Omental fat pad (tissue), 4 donors: ENCODE measurements around the gene FOXP1. TPM values are rescaled to one million over a fixed set of nuclear protein-coding genes. Genes with fewer than 3 reads are reported as not detected.

Source experiments
- ATAC-seq: fragments of 150-250 bp; one replicate; pipeline ENCODE4 v1.9.1; 2016; ENCODE audit warnings: mild to moderate bottlenecking, moderate library complexity; ENCODE audit not compliant: low FRiP score
- DNase-seq: peaks from one replicate; pipeline ENCODE4 v3.0.0-alpha.2; 2019; ENCODE audit warnings: low spot score
- total RNA-seq, 4 donors: library from RNA; depleted of rRNA; stranded (reverse); fragments of >200 nt; gene quantifications; one replicate each; pipeline ENCODE4 v1.1.0, GENCODE V29; 2016
- TF ChIP-seq, protein P1 (sequence below), 3 donors: fragments of 450-650 bp; IDR thresholded peaks; one replicate each; pipeline ENCODE4 v1.5.1; 2016 to 2017; ENCODE audit warnings: antibody characterized with exemption in 3 of 3, mild to moderate bottlenecking in 3 of 3, moderate library complexity in 2 of 3

The FOXP1 gene
- total RNA-seq, 4 donors from 2014 or later: 72.4 to 128 (median 76.7) TPM

DNA sequence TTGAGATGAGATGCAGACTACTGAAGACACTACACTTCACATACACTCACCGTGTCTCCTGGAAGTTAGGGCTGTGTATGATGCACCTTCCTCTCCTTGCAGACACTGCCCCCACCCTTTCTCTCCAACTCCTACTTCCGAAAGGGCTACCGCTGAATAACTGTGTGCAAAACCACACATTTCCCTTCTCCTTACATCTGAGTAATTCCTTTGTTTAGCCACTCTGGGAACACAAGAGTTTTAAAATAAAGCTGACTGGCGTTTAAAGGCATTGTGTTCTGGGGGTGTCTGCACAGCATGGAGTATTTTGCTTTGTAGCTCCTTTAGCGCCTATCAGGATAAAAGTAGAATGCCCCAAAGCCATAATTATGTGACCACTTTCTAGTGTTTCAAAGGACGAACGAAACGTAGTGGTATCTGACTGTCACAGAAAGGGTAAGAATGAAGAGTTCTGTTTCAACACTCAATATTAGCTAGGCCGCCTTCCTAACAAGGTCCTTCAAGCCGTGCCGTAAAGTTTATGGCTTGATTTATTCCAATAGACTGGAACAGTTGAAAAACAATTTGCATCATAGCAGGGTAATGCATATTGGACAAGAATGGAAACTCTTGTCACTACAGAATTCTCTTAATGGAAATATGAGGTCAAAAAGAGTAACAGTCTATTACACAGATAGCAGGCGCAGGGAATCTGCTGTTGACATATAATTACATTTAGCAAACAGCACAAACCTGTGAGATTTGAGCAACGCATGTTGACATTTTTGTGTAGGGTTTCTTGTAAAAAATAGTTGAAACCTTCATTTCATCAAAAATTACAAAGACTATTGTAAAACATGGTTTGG lies 619.9 kb downstream of the FOXP1 start:
- TF ChIP-seq, protein P1, sequence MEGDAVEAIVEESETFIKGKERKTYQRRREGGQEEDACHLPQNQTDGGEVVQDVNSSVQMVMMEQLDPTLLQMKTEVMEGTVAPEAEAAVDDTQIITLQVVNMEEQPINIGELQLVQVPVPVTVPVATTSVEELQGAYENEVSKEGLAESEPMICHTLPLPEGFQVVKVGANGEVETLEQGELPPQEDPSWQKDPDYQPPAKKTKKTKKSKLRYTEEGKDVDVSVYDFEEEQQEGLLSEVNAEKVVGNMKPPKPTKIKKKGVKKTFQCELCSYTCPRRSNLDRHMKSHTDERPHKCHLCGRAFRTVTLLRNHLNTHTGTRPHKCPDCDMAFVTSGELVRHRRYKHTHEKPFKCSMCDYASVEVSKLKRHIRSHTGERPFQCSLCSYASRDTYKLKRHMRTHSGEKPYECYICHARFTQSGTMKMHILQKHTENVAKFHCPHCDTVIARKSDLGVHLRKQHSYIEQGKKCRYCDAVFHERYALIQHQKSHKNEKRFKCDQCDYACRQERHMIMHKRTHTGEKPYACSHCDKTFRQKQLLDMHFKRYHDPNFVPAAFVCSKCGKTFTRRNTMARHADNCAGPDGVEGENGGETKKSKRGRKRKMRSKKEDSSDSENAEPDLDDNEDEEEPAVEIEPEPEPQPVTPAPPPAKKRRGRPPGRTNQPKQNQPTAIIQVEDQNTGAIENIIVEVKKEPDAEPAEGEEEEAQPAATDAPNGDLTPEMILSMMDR (IDR thresholded peaks at IDR 0.05): no peak
- no peak for DNase-seq
- no peak for ATAC-seq

DNA sequence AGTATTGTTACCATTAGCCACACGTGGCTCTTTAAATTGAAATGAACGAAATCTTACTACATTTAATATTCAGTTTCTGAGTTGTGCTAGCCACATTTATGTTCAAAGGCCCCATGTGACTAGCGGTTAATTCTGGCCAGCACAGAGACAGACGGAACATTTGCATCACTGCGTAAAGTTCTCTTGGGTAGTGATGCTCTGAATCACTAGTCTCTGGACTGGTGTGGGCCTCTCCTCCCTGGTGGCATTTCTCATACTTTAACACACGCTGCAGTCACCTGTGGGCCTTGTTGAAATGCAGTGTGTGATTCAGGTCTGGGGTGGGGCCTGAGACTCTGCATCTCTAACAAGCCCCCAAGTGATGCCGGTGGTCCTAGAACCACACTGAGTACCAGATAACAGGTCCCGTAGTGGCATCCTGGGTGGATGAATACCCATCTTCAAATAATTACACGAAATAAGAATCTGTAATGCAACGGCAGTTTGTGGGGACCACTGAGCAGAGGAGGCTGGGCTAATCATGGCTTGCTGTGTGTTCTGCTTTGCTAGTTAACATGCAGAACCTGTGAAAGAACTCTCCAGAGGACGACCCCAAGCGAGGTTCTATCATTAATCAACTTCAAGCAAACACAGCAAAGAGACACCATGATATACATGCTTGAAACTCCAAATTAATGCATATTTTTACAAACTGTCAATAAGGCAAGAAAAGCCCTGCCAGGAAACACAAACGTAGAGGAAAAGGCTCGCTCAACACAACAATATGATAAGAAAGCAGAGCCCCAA lies 623.8 kb downstream of the FOXP1 start:
- TF ChIP-seq, protein P1 (IDR thresholded peaks at IDR 0.05): no peak
- ATAC-seq: no peak
- no peak for DNase-seq

DNA sequence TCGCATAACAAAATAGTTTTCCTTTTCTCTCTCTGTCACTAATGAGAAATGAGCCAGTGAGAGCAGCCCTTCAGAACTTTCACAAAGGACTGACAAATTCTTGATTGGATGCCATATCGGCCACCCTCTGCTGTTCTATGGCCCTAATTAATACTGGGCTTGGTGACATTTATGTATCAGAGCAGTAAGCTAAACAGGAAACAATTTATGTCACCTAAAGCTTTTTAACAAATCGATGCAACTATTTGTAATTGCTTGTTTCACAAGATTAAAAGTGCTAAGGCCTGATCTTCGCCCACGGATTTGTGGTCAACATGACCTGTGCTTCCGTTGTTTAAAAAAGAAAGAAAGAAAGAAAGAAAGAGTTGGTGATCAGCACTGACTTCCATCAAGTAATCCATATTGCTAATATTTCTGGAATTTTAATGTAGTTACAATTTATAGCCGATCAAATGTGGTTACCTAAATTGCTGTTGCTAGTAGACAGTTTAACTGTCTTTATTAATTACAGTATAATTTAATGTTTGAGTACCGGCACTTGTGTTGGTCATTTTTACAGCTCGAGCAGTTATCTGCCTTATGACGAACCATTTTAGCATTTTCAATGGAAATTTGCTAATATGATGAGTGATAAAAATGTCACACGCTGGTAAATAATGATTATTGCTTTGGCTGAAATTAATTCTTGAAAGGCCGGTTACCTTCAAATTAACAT lies 631.3 kb downstream of the FOXP1 start:
- ATAC-seq: no peak
- TF ChIP-seq, protein P1 (IDR thresholded peaks at IDR 0.05): no peak
- no peak for DNase-seq

DNA sequence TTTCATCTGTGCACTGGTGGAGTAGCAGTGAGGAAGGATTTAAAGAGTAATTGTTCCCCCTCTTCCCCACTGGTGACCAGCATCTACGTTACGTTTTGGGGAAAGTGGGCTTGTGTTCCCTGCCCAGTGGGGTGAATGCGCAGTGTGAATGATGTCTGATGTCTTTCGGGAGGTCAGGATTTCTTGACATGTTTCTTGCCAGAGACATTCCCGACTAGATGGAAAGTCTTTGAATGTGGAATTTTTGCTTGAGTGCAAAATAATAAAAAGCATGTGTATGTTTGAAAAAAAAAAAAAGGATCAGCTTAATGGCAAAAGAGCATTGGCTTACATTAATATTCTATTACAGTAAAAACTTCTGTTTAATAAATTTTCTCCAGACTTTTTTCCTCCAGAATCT lies 632.2 kb downstream of the FOXP1 start:
- TF ChIP-seq, protein P1 (IDR thresholded peaks at IDR 0.05): no peak
- ATAC-seq (no peak), DNase-seq (no peak)

DNA sequence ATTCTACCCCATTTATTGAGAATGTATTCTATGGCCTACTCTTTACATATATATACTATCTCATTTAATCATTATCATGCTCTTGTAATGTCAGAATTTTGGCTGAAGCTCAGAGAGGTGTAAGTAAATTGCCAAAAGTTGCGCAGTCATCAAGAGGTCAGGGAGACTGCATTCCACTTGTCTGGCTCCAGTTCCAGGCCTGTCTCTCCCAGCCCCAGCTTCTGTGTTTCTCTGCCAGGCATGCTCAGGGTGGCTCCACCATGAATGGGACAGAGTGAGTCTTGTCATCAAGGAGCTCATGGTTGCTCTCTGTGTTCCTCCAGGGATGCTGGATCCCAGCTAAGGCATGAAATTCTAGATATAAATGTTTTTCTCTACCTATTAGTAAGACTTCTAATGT lies 635.9 kb downstream of the FOXP1 start:
- no peak for DNase-seq
- TF ChIP-seq, protein P1 (IDR thresholded peaks at IDR 0.05): no peak
- ATAC-seq: peak; percentile 57

DNA sequence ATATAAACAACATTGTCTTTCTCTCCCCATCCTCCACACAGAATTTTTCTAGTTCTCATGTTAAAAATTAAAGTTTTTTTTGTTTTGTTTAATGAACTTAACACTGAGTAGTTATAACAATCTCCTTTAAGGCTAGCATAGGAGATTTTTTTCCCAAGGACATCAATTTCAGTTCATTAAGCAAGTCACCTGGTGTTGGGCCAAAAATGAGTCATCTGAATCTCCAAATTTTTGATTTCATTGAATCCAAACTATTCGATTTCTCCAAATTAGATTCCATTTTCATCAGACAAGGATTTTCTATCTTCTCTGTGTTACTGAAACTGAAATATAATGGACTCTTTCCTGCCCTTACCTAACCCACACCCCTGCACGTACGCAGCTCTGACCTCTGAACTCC lies 639.6 kb downstream of the FOXP1 start:
- TF ChIP-seq, protein P1 (IDR thresholded peaks at IDR 0.05): no peak
- ATAC-seq: no peak
- DNase-seq: no peak
